ENCODE results near the gene SOCS3. TPM values are rescaled to one million over a fixed set of nuclear protein-coding genes. Genes with fewer than 3 reads are reported as not detected.
A peak's percentile ranks its signal among the peaks of the same experiment; 100 is the strongest.

The SOCS3 gene
- total RNA-seq, 1 donor from 2014 or later, result 15.7 TPM

- Histone ChIP-seq H3K4me1 (ENCODE audit: control insufficient read depth in 3 of 3, insufficient read depth in 3 of 3, low read length in 3 of 3) (peaks cover 67 to 77% (median 74%) of the 10 kb centered on the region in 3 donors), H3K9ac (ENCODE audit: low read depth in 1 of 3, low read length in 3 of 3) (peak overlapping the region in 2 of 3 donors; percentile 57 to 77), H3K36me3 (ENCODE audit: control insufficient read depth in 3 of 3, insufficient read depth in 3 of 3, low read length in 3 of 3) (peaks cover 6 to 14% (median 11%) of the 10 kb centered on the region in 3 donors), H3K9me3 (ENCODE audit: control insufficient read depth in 3 of 3, low read length in 3 of 3) (no peaks in the 10 kb centered on the region), H3K4me3 (ENCODE audit: low read length in 3 of 3) (no peak overlapping the region), H3K27ac (ENCODE audit: low read depth, low read length) (peak overlapping the region; percentile 96), H3K27me3 (ENCODE audit: control insufficient read depth in 3 of 3, insufficient read depth in 3 of 3, low read length in 3 of 3) (no peaks in the 10 kb centered on the region)
Measured at GRCh38 chr17:78355701-78356100, 4.2 kb downstream of the SOCS3 start.

DNA sequence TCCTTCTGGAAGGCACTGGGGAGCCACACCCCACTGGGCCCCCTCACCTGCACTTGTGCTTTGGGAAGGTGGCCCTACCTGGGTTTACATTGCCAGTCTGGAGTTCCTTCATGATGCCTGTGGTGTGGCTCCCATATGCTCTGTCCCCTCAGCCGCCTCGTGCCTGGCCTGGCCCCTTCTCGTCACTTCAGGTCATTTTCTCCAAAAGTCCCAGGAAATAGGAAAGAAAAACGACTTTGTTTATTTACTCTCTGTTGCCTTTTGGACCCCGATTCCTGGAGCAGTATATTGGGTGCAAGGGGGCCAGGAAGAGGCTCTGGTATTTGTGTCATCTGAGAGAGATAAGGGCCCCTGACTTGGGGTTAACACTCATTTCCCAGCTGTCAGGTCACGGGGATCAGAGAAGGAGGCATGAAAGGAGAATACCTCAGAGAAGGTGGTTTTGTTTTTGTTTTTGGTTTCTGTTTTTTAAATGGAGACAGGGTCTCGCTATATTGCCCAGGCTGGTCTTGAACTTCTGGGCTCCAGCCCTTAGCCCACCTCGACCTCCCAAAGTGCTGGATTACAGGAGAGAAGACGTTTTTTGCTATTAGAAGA lies 4.7 kb downstream of the SOCS3 start:
- peaks cover 6 to 14% (median 11%) of the 10 kb centered on the region in 3 donors for H3K36me3 ChIP-seq (ENCODE audit: control insufficient read depth in 3 of 3, insufficient read depth in 3 of 3, low read length in 3 of 3)
- H3K4me3 ChIP-seq (ENCODE audit: low read length in 3 of 3), result no peak overlapping the region
- peaks cover 65 to 79% (median 72%) of the 10 kb centered on the region in 3 donors for H3K4me1 ChIP-seq (ENCODE audit: control insufficient read depth in 3 of 3, insufficient read depth in 3 of 3, low read length in 3 of 3)
- H3K9me3 ChIP-seq (ENCODE audit: control insufficient read depth in 3 of 3, low read length in 3 of 3), result no peaks in the 10 kb centered on the region
- peak overlapping the region; percentile 96 for H3K27ac ChIP-seq (ENCODE audit: low read depth, low read length)
- H3K27me3 ChIP-seq (ENCODE audit: control insufficient read depth in 3 of 3, insufficient read depth in 3 of 3, low read length in 3 of 3), result no peaks in the 10 kb centered on the region
- peak overlapping the region in 1 of 3 donors; percentile 43 for H3K9ac ChIP-seq (ENCODE audit: low read depth in 1 of 3, low read length in 3 of 3)

GRCh38 chr17:78353834-78354233 lies 6.0 kb downstream of the SOCS3 start:
- Histone ChIP-seq H3K9ac (ENCODE audit: low read depth in 1 of 3, low read length in 3 of 3) (peak overlapping the region; percentile 68 to 79 (median 75)), H3K4me1 (ENCODE audit: control insufficient read depth in 3 of 3, insufficient read depth in 3 of 3, low read length in 3 of 3) (peaks cover 65 to 86% (median 78%) of the 10 kb centered on the region in 3 donors), H3K36me3 (ENCODE audit: control insufficient read depth in 3 of 3, insufficient read depth in 3 of 3, low read length in 3 of 3) (peaks cover 6 to 14% (median 11%) of the 10 kb centered on the region in 3 donors), H3K27ac (ENCODE audit: low read depth, low read length) (peak overlapping the region; percentile 96), H3K9me3 (ENCODE audit: control insufficient read depth in 3 of 3, low read length in 3 of 3) (no peaks in the 10 kb centered on the region), H3K27me3 (ENCODE audit: control insufficient read depth in 3 of 3, insufficient read depth in 3 of 3, low read length in 3 of 3) (no peaks in the 10 kb centered on the region), H3K4me3 (ENCODE audit: low read length in 3 of 3) (peak overlapping the region in 1 of 3 donors; percentile 61)

DNA sequence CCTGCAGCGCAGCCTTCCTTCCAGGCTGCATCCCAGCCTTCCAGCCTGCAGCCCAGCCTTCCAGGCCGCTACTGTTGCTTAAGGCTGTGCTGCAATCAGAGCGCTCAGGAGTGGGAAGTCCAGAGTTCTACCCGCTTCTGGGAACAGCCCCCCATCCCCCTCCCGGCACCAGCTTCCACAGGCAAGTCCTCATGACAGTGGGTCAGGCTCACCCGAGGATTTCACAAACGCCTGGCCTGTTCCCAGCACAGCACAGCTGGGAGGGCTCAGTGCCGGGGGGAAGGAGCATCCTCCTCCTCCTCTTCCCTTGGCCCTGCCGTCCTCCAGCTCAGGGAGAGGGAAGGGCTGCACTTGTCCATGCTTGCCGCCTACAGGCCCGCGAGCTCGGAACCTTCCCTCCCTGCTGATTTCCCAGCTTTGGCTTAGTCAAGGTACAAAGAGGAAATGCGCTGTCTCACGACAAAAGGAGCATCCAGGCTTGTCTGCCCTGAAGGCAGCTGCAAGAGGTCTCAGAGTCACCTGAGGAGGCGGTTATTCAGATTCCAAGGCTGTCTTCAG lies 8.3 kb downstream of the SOCS3 start:
- H3K36me3 ChIP-seq (ENCODE audit: control insufficient read depth in 3 of 3, insufficient read depth in 3 of 3, low read length in 3 of 3), result no peaks in the 10 kb centered on the region
- peak overlapping the region; percentile 40 to 68 (median 41) for H3K9ac ChIP-seq (ENCODE audit: low read depth in 1 of 3, low read length in 3 of 3)
- peak overlapping the region; percentile 35 to 64 (median 41) for H3K4me3 ChIP-seq (ENCODE audit: low read length in 3 of 3)
- H3K9me3 ChIP-seq (ENCODE audit: control insufficient read depth in 3 of 3, low read length in 3 of 3), result no peaks in the 10 kb centered on the region
- H3K27me3 ChIP-seq (ENCODE audit: control insufficient read depth in 3 of 3, insufficient read depth in 3 of 3, low read length in 3 of 3), result no peaks in the 10 kb centered on the region
- H3K4me1 ChIP-seq (ENCODE audit: control insufficient read depth in 3 of 3, insufficient read depth in 3 of 3, low read length in 3 of 3), result peaks cover 54 to 83% (median 64%) of the 10 kb centered on the region in 3 donors
- H3K27ac ChIP-seq (ENCODE audit: low read depth, low read length), result peak overlapping the region; percentile 96

- Histone ChIP-seq H3K9ac (ENCODE audit: low read depth in 1 of 3, low read length in 3 of 3) (no peak overlapping the region), H3K9me3 (ENCODE audit: control insufficient read depth in 3 of 3, low read length in 3 of 3) (no peaks in the 10 kb centered on the region), H3K4me1 (ENCODE audit: control insufficient read depth in 3 of 3, insufficient read depth in 3 of 3, low read length in 3 of 3) (peaks cover 56 to 83% (median 64%) of the 10 kb centered on the region in 3 donors), H3K27ac (ENCODE audit: low read depth, low read length) (peak overlapping the region; percentile 33), H3K4me3 (ENCODE audit: low read length in 3 of 3) (no peak overlapping the region), H3K27me3 (ENCODE audit: control insufficient read depth in 3 of 3, insufficient read depth in 3 of 3, low read length in 3 of 3) (no peaks in the 10 kb centered on the region), H3K36me3 (ENCODE audit: control insufficient read depth in 3 of 3, insufficient read depth in 3 of 3, low read length in 3 of 3) (no peaks in the 10 kb centered on the region)
Measured at GRCh38 chr17:78349891-78350642, 9.8 kb downstream of the SOCS3 start.

DNA sequence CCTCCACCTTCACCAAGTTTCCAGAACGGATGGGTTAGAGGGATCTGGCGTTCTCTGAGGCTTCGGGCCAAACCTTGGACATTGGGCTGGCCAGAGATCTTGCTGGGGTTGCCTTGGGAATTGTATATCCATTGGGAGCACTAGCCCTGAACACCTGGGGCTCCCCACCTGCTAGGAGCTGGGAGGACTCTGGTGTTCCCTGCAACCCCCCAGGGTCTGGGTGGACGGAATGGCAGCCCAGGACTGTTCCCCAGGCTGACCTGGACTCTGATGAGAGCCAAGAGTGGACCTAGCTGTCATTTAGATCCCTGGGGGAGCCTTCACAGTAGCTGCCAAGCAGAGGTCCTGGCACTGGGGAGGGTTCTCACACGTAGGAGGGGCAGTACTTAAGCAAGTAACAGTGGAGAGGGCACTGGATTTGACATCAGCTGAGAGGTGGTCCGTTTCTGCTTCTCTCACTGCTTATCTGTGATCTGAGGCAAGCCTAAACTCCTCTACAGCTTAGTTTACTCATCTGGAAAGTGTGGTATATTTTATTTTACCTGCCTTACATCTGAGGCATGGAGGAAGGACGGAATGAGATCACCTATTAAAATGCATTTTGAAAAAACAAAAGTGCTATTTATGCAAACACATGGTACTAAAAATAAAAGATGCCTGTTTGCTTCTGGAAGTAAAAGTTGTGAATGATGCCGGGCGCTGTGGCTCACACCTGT lies 11.7 kb downstream of the SOCS3 start:
- Histone ChIP-seq H3K27ac (ENCODE audit: low read depth, low read length) (no peak overlapping the region), H3K9me3 (ENCODE audit: control insufficient read depth in 3 of 3, low read length in 3 of 3) (no peaks in the 10 kb centered on the region), H3K4me3 (ENCODE audit: low read length in 3 of 3) (no peak overlapping the region), H3K4me1 (ENCODE audit: control insufficient read depth in 3 of 3, insufficient read depth in 3 of 3, low read length in 3 of 3) (peaks cover 60 to 81% (median 64%) of the 10 kb centered on the region in 3 donors), H3K27me3 (ENCODE audit: control insufficient read depth in 3 of 3, insufficient read depth in 3 of 3, low read length in 3 of 3) (no peaks in the 10 kb centered on the region), H3K36me3 (ENCODE audit: control insufficient read depth in 3 of 3, insufficient read depth in 3 of 3, low read length in 3 of 3) (no peaks in the 10 kb centered on the region), H3K9ac (ENCODE audit: low read depth in 1 of 3, low read length in 3 of 3) (peak overlapping the region in 1 of 3 donors; percentile 54)

- Histone ChIP-seq H3K4me1 (ENCODE audit: control insufficient read depth in 3 of 3, insufficient read depth in 3 of 3, low read length in 3 of 3) (peaks cover 64 to 86% (median 68%) of the 10 kb centered on the region in 3 donors), H3K4me3 (ENCODE audit: low read length in 3 of 3) (no peak overlapping the region), H3K27ac (ENCODE audit: low read depth, low read length) (no peak overlapping the region), H3K9ac (ENCODE audit: low read depth in 1 of 3, low read length in 3 of 3) (no peak overlapping the region), H3K27me3 (ENCODE audit: control insufficient read depth in 3 of 3, insufficient read depth in 3 of 3, low read length in 3 of 3) (no peaks in the 10 kb centered on the region), H3K36me3 (ENCODE audit: control insufficient read depth in 3 of 3, insufficient read depth in 3 of 3, low read length in 3 of 3) (no peaks in the 10 kb centered on the region), H3K9me3 (ENCODE audit: control insufficient read depth in 3 of 3, low read length in 3 of 3) (no peaks in the 10 kb centered on the region)
Measured at GRCh38 chr17:78347453-78347852, 12.4 kb downstream of the SOCS3 start.

DNA sequence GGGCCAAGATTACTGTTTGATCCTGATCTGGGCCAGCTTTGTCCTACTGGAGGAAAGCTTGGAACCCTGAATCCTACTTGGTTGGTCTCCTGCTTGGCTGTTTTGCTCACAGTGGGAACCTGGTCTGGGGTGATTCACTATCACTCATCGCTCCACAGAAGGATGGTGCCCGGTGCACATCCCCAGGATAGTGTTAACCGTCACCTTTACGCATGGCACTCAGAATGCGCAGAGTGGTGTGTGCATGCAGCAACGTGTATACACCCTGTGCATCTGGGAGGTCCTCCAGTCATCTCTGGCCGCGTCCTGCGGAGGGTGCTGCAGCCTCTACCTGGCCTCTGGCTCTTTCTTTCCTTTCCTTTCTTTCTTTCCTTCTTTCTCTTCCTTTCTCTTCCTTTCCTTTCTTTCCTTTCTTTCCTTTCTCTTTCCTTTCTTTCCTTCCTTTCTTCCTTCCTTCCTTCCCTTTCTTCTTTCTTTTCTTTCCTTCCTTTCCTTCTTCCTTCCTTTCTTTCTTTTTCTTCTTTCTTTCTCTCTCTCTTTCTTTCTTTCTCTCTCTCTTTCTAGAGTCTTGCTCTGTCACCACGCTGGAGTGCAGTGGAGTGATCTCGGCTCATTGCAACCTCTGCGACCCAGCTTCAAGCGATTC lies 13.1 kb downstream of the SOCS3 start:
- Histone ChIP-seq H3K4me1 (ENCODE audit: control insufficient read depth in 3 of 3, insufficient read depth in 3 of 3, low read length in 3 of 3) (peaks cover 62 to 85% (median 62%) of the 10 kb centered on the region in 3 donors), H3K4me3 (ENCODE audit: low read length in 3 of 3) (peak overlapping the region in 2 of 3 donors; percentile 27 to 52), H3K27me3 (ENCODE audit: control insufficient read depth in 3 of 3, insufficient read depth in 3 of 3, low read length in 3 of 3) (no peaks in the 10 kb centered on the region), H3K36me3 (ENCODE audit: control insufficient read depth in 3 of 3, insufficient read depth in 3 of 3, low read length in 3 of 3) (no peaks in the 10 kb centered on the region), H3K9me3 (ENCODE audit: control insufficient read depth in 3 of 3, low read length in 3 of 3) (no peaks in the 10 kb centered on the region), H3K9ac (ENCODE audit: low read depth in 1 of 3, low read length in 3 of 3) (peak overlapping the region in 2 of 3 donors; percentile 7 to 35), H3K27ac (ENCODE audit: low read depth, low read length) (peak overlapping the region; percentile 62)

GRCh38 chr17:78345791-78346494 lies 13.9 kb downstream of the SOCS3 start:
- H3K4me1 ChIP-seq (ENCODE audit: control insufficient read depth in 3 of 3, insufficient read depth in 3 of 3, low read length in 3 of 3), result peaks cover 55 to 81% (median 59%) of the 10 kb centered on the region in 3 donors
- H3K9me3 ChIP-seq (ENCODE audit: control insufficient read depth in 3 of 3, low read length in 3 of 3), result no peaks in the 10 kb centered on the region
- no peaks in the 10 kb centered on the region for H3K36me3 ChIP-seq (ENCODE audit: control insufficient read depth in 3 of 3, insufficient read depth in 3 of 3, low read length in 3 of 3)
- H3K27ac ChIP-seq (ENCODE audit: low read depth, low read length), result peak overlapping the region; percentile 62
- H3K9ac ChIP-seq (ENCODE audit: low read depth in 1 of 3, low read length in 3 of 3), result peak overlapping the region; percentile 7 to 35 (median 9)
- no peaks in the 10 kb centered on the region for H3K27me3 ChIP-seq (ENCODE audit: control insufficient read depth in 3 of 3, insufficient read depth in 3 of 3, low read length in 3 of 3)
- peak overlapping the region; percentile 27 to 52 (median 38) for H3K4me3 ChIP-seq (ENCODE audit: low read length in 3 of 3)
